ENCODE data around the gene TREX2. TPM values are rescaled to one million over a fixed set of nuclear protein-coding genes. Genes with fewer than 3 reads are reported as not detected.

TREX2 gene
- total RNA-seq, 1 donor from 2014 or later: 0.80 TPM

- no peak overlapping the region for H3K4me3 Mint-ChIP-seq (ENCODE audit: unreplicated experiment)
- no peaks in the 10 kb centered on the region for H3K36me3 Mint-ChIP-seq (ENCODE audit: low read depth)
- H3K27ac Mint-ChIP-seq (ENCODE audit: unreplicated experiment): no peak overlapping the region
- no peaks in the 10 kb centered on the region for H3K4me1 Mint-ChIP-seq (ENCODE audit: low read depth)
- no peak for TF ChIP-seq CTCF (IDR thresholded peaks at IDR 0.05)
- DNase-seq (ENCODE audit: low spot score): no peak
- peaks cover 10% of the 10 kb centered on the region for H3K27me3 Mint-ChIP-seq (ENCODE audit: low read depth)
- no peaks in the 10 kb centered on the region for H3K9me3 Mint-ChIP-seq (ENCODE audit: low read depth)
Observed at GRCh38 chrX:153442463-153442862, 3.4 kb downstream of the TREX2 start.

- H3K4me1 Mint-ChIP-seq (ENCODE audit: low read depth): no peaks in the 10 kb centered on the region
- no peaks in the 10 kb centered on the region for H3K9me3 Mint-ChIP-seq (ENCODE audit: low read depth)
- H3K27ac Mint-ChIP-seq (ENCODE audit: unreplicated experiment): no peak overlapping the region
- no peak for TF ChIP-seq CTCF (IDR thresholded peaks at IDR 0.05)
- H3K27me3 Mint-ChIP-seq (ENCODE audit: low read depth): peaks cover 11% of the 10 kb centered on the region
- H3K4me3 Mint-ChIP-seq (ENCODE audit: unreplicated experiment): no peak overlapping the region
- no peak for DNase-seq (ENCODE audit: low spot score)
- H3K36me3 Mint-ChIP-seq (ENCODE audit: low read depth): no peaks in the 10 kb centered on the region
Observed at GRCh38 chrX:153441981-153442380, 3.9 kb downstream of the TREX2 start.

- no peaks in the 10 kb centered on the region for H3K36me3 Mint-ChIP-seq (ENCODE audit: low read depth)
- no peak for DNase-seq (ENCODE audit: low spot score)
- TF ChIP-seq CTCF (IDR thresholded peaks at IDR 0.05): no peak
- no peak overlapping the region for H3K4me3 Mint-ChIP-seq (ENCODE audit: unreplicated experiment)
- peaks cover 11% of the 10 kb centered on the region for H3K27me3 Mint-ChIP-seq (ENCODE audit: low read depth)
- H3K27ac Mint-ChIP-seq (ENCODE audit: unreplicated experiment): no peak overlapping the region
- H3K4me1 Mint-ChIP-seq (ENCODE audit: low read depth): no peaks in the 10 kb centered on the region
- H3K9me3 Mint-ChIP-seq (ENCODE audit: low read depth): no peaks in the 10 kb centered on the region
Observed at GRCh38 chrX:153441296-153441695, 4.6 kb downstream of the TREX2 start.

GRCh38 chrX:153440556-153441135 is 5.2 kb downstream of the TREX2 start:
- no peak for DNase-seq (ENCODE audit: low spot score)
- Mint-ChIP-seq H3K36me3 (ENCODE audit: low read depth) (no peaks in the 10 kb centered on the region), H3K4me3 (ENCODE audit: unreplicated experiment) (no peak overlapping the region), H3K27me3 (ENCODE audit: low read depth) (peaks cover 11% of the 10 kb centered on the region), H3K4me1 (ENCODE audit: low read depth) (no peaks in the 10 kb centered on the region), H3K27ac (ENCODE audit: unreplicated experiment) (no peak overlapping the region), H3K9me3 (ENCODE audit: low read depth) (no peaks in the 10 kb centered on the region)
- no peak for TF ChIP-seq CTCF (IDR thresholded peaks at IDR 0.05)

GRCh38 chrX:153439977-153440376 is 5.9 kb downstream of the TREX2 start:
- peaks cover 11% of the 10 kb centered on the region for H3K27me3 Mint-ChIP-seq (ENCODE audit: low read depth)
- H3K9me3 Mint-ChIP-seq (ENCODE audit: low read depth): no peaks in the 10 kb centered on the region
- H3K4me1 Mint-ChIP-seq (ENCODE audit: low read depth): no peaks in the 10 kb centered on the region
- no peak overlapping the region for H3K4me3 Mint-ChIP-seq (ENCODE audit: unreplicated experiment)
- no peak for DNase-seq (ENCODE audit: low spot score)
- no peak overlapping the region for H3K27ac Mint-ChIP-seq (ENCODE audit: unreplicated experiment)
- H3K36me3 Mint-ChIP-seq (ENCODE audit: low read depth): no peaks in the 10 kb centered on the region
- no peak for TF ChIP-seq CTCF (IDR thresholded peaks at IDR 0.05)
